Activated CD4-positive, alpha-beta T cell treated with anti-CD3 and anti-CD28 coated beads for 1 hour (primary cell): ENCODE data around the gene DNAH17.

ENCODE experiments used
- DNase-seq: peaks from one replicate; pipeline ENCODE4 v3.0.0-alpha.2; 2020

The DNAH17 gene

GRCh38 chr17:78538033-78538776 is 39.0 kb downstream of the DNAH17 start:
- DNase-seq: no peak

GRCh38 chr17:78537217-78537860 is 39.9 kb downstream of the DNAH17 start:
- DNase-seq: no peak

GRCh38 chr17:78535273-78536197 is 41.7 kb downstream of the DNAH17 start:
- no peak for DNase-seq

GRCh38 chr17:78534492-78535272 is 42.5 kb downstream of the DNAH17 start:
- DNase-seq: no peak

- no peak for DNase-seq
Observed at GRCh38 chr17:78532922-78533640, 44.1 kb downstream of the DNAH17 start.

GRCh38 chr17:78532311-78532710 is 44.9 kb downstream of the DNAH17 start:
- DNase-seq: no peak

DNA sequence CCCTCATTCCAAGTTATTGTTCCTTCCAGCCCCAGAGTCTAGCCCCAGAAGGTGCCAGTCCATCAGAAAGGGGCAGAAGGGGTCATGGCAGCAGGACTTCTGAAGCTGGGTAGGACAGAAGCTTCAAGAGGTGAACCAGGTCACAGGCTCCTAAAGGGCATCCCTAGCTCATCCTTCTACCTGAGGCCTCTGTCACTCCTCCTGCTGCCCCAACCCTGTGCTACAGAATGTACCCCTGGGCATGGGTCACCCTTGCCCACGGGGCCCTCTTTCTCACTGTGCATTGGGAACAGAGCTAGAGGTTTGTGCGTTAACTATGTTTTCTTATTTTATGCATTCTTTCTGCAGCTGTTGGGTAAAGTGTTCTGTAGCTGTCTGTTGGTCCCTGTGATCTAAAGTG is 46.5 kb downstream of the DNAH17 start:
- no peak for DNase-seq

- no peak for DNase-seq
Observed at GRCh38 chr17:78529871-78530670, 47.1 kb downstream of the DNAH17 start.

DNA sequence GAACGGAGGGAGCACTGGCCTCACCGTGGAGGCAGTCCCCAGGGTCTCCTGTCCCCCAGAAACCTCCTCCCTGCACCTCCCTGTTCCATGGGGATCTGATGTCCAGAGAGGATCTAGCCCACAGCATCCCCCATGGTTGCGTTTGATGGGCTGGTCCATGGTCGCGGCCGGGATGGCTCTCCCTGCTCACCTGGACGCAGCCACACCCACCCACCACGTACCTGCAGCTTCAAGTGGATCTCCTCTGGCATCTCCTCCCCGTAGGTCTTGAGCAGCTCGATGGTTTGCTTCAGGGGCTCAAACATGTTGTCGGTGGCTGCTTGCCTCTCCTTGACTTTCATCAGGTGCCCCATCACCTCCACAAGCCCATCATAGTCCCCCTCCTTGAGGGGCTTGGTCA is 47.9 kb downstream of the DNAH17 start:
- DNase-seq: no peak

DNA sequence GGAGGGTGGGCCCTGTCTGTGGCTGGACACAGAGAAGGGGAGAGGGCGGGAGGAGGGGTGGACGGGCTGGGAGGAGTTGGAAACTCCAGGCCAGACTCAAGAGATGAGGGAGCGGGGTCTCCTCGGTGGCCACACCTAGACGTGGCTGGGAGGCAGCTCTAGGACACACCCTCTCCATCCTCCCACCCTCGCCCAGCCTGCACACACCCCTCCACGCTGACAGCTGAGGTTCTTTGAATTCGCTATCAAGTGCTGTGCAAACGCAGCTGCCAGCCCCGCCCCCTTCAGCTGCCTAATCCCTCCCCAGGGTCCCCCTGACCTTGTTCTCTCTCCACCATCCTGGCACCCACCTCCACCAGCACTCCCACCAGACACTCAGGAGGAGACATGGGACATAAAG is 48.7 kb downstream of the DNAH17 start:
- no peak for DNase-seq

GRCh38 chr17:78527345-78527744 is 49.9 kb downstream of the DNAH17 start:
- DNase-seq: no peak

DNA sequence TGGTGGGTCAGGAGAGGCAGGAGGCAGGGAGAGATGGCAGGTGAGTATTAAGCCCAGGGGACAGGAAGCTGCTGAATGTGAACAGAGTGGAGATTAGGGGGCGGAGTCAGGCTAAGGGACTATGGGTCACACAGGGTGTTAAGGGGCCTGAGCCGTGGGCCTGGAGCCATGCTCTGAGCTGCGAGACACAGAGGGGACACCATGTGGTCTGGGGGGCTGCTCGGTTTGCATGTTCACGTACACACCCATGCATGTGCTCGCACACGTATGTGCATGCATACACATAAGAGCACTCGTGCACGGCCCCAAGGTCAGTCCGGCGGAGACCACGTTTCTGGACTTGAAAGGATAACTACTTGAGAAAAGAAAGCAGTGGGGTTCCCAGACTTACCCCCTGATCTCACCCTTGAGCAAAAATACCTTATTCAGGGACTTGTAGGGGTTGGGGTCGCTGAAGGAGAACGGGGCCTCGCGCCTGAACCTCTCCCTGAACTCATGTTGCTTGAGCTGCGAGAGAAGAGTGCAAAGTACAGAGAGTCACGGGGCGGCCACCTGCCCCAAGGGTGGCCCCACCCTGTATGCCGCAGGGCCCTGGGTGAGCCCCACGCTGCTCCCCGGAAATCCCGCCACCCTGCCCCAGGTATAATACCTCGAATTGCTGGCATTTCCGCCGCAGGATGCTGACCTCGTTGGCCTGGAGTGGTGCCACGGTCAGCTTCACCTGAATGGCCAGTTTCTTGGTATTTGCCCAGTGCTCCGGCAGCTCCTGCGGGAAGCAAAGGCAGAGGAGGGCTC is 50.8 kb downstream of the DNAH17 start:
- no peak for DNase-seq

DNA sequence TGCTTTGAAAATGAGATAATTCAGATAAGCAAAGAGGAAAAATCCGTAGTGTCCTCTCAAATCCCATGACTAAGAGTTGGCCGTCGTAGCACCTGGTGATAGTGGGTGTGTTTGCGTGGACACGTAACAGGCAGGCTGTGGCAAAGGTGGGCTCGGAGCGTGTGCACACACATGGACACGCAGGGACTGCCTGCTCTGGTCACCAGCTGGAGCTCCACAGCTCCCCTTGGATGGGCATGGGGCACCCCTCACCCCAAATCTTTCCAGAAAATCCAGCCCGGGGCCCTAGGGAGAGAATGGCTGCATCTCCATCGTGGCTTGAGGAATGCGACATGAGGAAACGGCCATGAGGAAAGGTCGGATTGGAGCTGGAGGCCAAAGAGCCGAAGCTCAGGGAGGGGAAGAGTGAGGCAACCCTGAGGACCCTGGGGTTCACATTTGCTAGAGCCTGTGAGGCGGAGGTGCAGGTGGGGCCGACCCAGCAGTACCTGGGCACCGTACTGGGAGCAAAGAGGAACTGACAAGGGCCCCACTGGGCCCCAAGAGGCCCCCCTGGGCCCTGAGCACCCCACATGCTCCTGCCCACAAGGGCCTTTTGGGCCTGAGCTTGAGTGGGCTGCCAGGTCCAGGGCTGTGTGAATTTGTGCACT is 51.6 kb downstream of the DNAH17 start:
- no peak for DNase-seq

DNA sequence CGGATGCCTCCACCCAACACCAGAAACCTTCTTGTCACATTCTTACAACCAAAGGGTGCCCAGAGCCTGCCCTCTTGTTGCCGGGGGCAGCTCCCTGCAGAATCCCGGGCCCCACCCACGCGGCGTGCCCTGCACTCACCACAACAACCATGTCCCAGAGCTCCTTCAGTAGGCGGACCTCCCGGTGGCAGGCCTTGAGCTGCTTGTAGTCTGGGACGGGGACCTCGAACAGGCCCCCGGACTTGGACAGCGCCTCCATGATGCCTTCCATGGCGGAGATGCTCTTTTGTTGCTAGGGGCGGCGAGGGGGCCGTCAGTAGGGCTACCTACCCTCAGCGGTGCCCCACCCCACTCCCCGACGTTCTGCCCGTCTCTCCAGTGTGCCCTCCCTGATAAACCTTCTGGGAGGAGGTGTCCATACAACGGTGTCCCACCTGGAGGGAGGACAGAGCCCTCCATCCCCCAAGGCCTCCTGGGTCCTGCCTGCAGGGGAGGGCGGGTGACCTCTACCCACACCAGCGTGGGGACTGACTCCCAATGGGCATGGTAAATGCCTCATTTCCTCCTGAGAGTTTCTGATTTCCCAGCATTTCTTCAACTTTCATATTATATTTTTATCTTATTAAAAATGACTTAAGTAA is 52.2 kb downstream of the DNAH17 start:
- DNase-seq: no peak

DNA sequence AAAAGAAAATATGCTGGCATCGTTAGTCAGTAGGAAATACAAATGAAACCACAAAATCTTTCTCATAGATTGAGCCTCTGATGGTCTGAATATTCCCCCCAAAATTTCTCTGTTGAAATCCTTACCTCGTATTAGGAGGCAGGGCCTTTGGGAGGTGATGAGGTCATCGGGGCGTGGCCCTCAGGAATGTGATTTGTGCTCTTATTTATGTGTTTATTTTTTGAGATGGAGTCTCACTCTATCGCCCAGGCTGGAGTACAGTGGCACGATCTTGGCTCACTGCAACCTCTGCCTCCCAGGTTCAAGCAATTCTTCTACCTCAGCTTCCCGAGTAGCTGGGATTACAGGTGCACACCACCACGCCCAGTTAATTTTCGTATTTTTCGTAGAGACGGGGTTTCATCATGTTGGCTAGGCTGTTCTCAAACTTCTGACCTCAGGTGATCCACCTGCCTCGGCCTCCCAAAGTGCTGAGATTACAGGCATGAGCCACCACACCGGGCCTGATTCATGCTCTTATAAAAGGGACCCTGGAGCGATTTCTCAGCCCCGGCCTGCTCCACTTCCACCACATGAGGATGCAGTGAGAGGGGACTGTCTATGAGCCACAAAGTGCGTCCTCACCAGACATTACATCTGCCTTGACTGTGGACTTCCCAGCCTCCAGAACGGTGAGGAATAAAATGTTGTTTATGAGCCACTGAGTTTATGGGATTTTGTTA is 53.1 kb downstream of the DNAH17 start:
- DNase-seq: no peak

- no peak for DNase-seq
Observed at GRCh38 chr17:78522031-78522809, 55.0 kb downstream of the DNAH17 start.

DNA sequence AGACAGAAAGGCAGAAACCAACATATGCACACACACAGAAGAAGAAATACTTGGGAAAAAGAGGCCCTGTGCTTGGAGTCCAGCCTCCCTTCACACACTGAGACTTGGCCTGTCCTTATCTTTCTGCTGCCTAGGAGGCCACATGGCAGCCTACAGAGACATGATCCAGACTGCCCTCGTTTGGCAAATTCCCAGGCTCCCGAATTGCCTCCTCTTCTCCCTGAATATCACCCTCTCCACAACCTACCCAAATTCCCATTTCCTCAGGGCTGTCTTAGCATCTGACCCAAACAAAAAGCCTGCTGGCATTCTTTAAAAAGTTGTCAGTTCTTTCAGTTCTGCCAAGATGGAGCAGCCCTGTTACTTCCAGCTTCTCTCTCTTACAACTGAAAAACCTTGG is 59.8 kb downstream of the DNAH17 start:
- no peak for DNase-seq

- no peak for DNase-seq
Observed at GRCh38 chr17:78515480-78515879, 61.7 kb downstream of the DNAH17 start.
